Neural cell (in vitro differentiated cells): ENCODE measurements around the gene DPP6. TPM values are rescaled to one million over a fixed set of nuclear protein-coding genes. Genes with fewer than 3 reads are reported as not detected.
A peak's percentile ranks its signal among the peaks of the same experiment; 100 is the strongest.

Source experiments
- H2AFZ ChIP-seq: fragments of 200-600, 300-800 bp; sonication (generic), shearing (Covaris generic); 2 replicates; pipeline ENCODE4 v1.6.0; 2014; ENCODE audit warnings: low read depth, mild to moderate bottlenecking, antibody characterized with exemption, low read length, moderate library complexity
- H3F3A ChIP-seq: fragments of 200-600 bp; shearing (Covaris generic); 2 replicates; pipeline ENCODE4 v1.6.1; 2016; ENCODE audit warnings: mild to moderate bottlenecking, moderate library complexity, mixed read lengths, antibody characterized with exemption, low read length; ENCODE audit not compliant: insufficient read depth, poor library complexity, severe bottlenecking
- H3K27ac ChIP-seq: fragments of 200-600, 300-800 bp; sonication (generic), shearing (Covaris generic); 2 replicates; pipeline ENCODE4 v1.5.1; 2014; ENCODE audit warnings: mild to moderate bottlenecking, low read length, moderate library complexity
- H3K27me3 ChIP-seq: fragments of 300-800, 200-600 bp; sonication (generic), shearing (Covaris generic); 2 replicates; pipeline ENCODE4 v1.6.0; 2014; ENCODE audit warnings: mild to moderate bottlenecking, low read depth, low read length, moderate library complexity; ENCODE audit not compliant: insufficient read depth
- H3K36me3 ChIP-seq: fragments of 300-800, 200-600 bp; sonication (generic), shearing (Covaris generic); 2 replicates; pipeline ENCODE4 v1.5.1; 2014; ENCODE audit warnings: mild to moderate bottlenecking, antibody characterized with exemption, low read length, moderate library complexity; ENCODE audit not compliant: insufficient read depth
- H3K4me2 ChIP-seq: fragments of 300-800, 200-600 bp; sonication (generic), shearing (Covaris generic); 2 replicates; pipeline ENCODE4 v1.6.0; 2014; ENCODE audit warnings: mild to moderate bottlenecking, low read length
- H3K4me3 ChIP-seq: fragments of 300-800, 200-600 bp; sonication (generic), shearing (Covaris generic); 2 replicates; pipeline ENCODE4 v1.5.1; 2014; ENCODE audit warnings: mild to moderate bottlenecking, low read length, moderate library complexity
- H3K79me2 ChIP-seq: fragments of 200-600 bp; shearing (Covaris generic); replicated peaks from 2 replicates; pipeline ENCODE4 v1.6.0; 2014; ENCODE audit warnings: mild to moderate bottlenecking, low read length, moderate library complexity; ENCODE audit not compliant: insufficient read depth
- H3K9ac ChIP-seq: fragments of 300-800, 200-600 bp; sonication (generic), shearing (Covaris generic); 2 replicates; pipeline ENCODE4 v1.6.1; 2016; ENCODE audit warnings: mild to moderate bottlenecking, low read length, mixed read lengths
- H3K9me2 ChIP-seq: fragments of 200-600 bp; shearing (Covaris generic); 2 replicates; pipeline ENCODE4 v1.6.1; 2016; ENCODE audit warnings: mild to moderate bottlenecking, low read length, mixed read lengths; ENCODE audit not compliant: insufficient read depth
- H3K9me3 ChIP-seq: fragments of 200-600, 300-800 bp; sonication (generic), shearing (Covaris generic); 2 replicates; pipeline ENCODE4 v1.6.1; 2016; ENCODE audit warnings: mild to moderate bottlenecking, mixed run types, low read length, moderate library complexity, mixed read lengths
- H4K20me1 ChIP-seq: fragments of 200-600 bp; shearing (Covaris generic); 2 replicates; pipeline ENCODE4 v1.6.1; 2016; ENCODE audit warnings: mild to moderate bottlenecking, mixed run types; ENCODE audit not compliant: insufficient read depth
- CTCF ChIP-seq: fragments of 450-650 bp; IDR thresholded peaks from 2 replicates; pipeline ENCODE4 v1.5.1; 2014; ENCODE audit warnings: antibody characterized with exemption, mild to moderate bottlenecking, moderate library complexity; ENCODE audit not compliant: poor library complexity, severe bottlenecking
- EP300 ChIP-seq: fragments of 450-650 bp; conservative IDR thresholded peaks from 2 replicates; pipeline ENCODE4 v1.6.1; 2014; ENCODE audit warnings: antibody characterized with exemption, mild to moderate bottlenecking, moderate library complexity; ENCODE audit not compliant: poor library complexity, severe bottlenecking
- EZH2 ChIP-seq: fragments of 200-600, 300-800 bp; shearing (Covaris generic), sonication (generic); IDR thresholded peaks from 2 replicates; pipeline ENCODE4 v1.6.1; 2014; ENCODE audit warnings: antibody characterized with exemption, low read length, borderline replicate concordance, mild to moderate bottlenecking; ENCODE audit not compliant: insufficient read depth, poor library complexity, severe bottlenecking
- MXI1 ChIP-seq: fragments of 450-650 bp; conservative IDR thresholded peaks from 2 replicates; pipeline ENCODE4 v1.6.1; 2014; ENCODE audit warnings: antibody characterized with exemption, mild to moderate bottlenecking; ENCODE audit not compliant: poor library complexity, severe bottlenecking
- POLR2AphosphoS5 ChIP-seq: IDR thresholded peaks from 2 replicates; pipeline ENCODE4 v1.6.1; 2012
- RAD21 ChIP-seq: fragments of 450-650 bp; conservative IDR thresholded peaks from 2 replicates; pipeline ENCODE4 v1.6.1; 2014; ENCODE audit warnings: antibody characterized with exemption, mild to moderate bottlenecking, moderate library complexity
- REST ChIP-seq: IDR thresholded peaks from 2 replicates; pipeline ENCODE4 v1.6.1; 2012; ENCODE audit warnings: borderline replicate concordance
- SMC3 ChIP-seq: fragments of 450-650 bp; conservative IDR thresholded peaks from 2 replicates; pipeline ENCODE4 v1.6.1; 2014; ENCODE audit warnings: antibody characterized with exemption, mild to moderate bottlenecking, moderate library complexity; ENCODE audit not compliant: poor library complexity
- TAF1 ChIP-seq: IDR thresholded peaks from 2 replicates; pipeline ENCODE4 v1.6.1; 2012; ENCODE audit warnings: low read depth
- polyA plus RNA-seq: library from polyadenylated mRNA; depleted of rRNA; stranded (reverse); fragments of >200 nt; gene quantifications from 2 replicates; pipeline ENCODE4 v1.2.3, GENCODE V29; 2014

Gene DPP6
- polyA plus RNA-seq, 1 donor from 2014 or later = 20.4 TPM

GRCh38 chr7:154744256-154744860 lies 692.2 kb downstream of the DPP6 start:
- TF ChIP-seq MXI1 (no peak), CTCF (peak; percentile 82), TAF1 (no peak), EZH2 (no peak), POLR2AphosphoS5 (no peak), SMC3 (peak; percentile 87), REST (no peak), EP300 (no peak), RAD21 (peak; percentile 78)
- Histone ChIP-seq H4K20me1 (no peaks in the 10 kb centered on the region), H3K9ac (no peak overlapping the region), H3K27ac (no peak overlapping the region), H3F3A (no peaks in the 10 kb centered on the region), H3K9me3 (no peaks in the 10 kb centered on the region), H3K36me3 (no peaks in the 10 kb centered on the region), H2AFZ (no peak overlapping the region), H3K4me2 (no peak overlapping the region), H3K27me3 (no peaks in the 10 kb centered on the region), H3K4me3 (no peak overlapping the region), H3K9me2 (no peaks in the 10 kb centered on the region), H3K79me2 (no peaks in the 10 kb centered on the region)

- Histone ChIP-seq H3K9me2 (no peaks in the 10 kb centered on the region), H3K9ac (no peak overlapping the region), H3K4me3 (no peak overlapping the region), H3K4me2 (no peak overlapping the region), H4K20me1 (no peaks in the 10 kb centered on the region), H3K36me3 (no peaks in the 10 kb centered on the region), H2AFZ (no peak overlapping the region), H3K79me2 (no peaks in the 10 kb centered on the region), H3K27ac (no peak overlapping the region), H3K27me3 (no peaks in the 10 kb centered on the region), H3K9me3 (no peaks in the 10 kb centered on the region), H3F3A (no peaks in the 10 kb centered on the region)
- TF ChIP-seq EZH2 = no peak
- TF ChIP-seq TAF1 = no peak
- no peak for TF ChIP-seq POLR2AphosphoS5
- no peak for TF ChIP-seq EP300
- no peak for TF ChIP-seq REST
- TF ChIP-seq SMC3 = no peak
- no peak for TF ChIP-seq RAD21
- no peak for TF ChIP-seq MXI1
- TF ChIP-seq CTCF = no peak
These were observed 692.7 kb downstream of the DPP6 start for GRCh38 chr7:154744861-154745258.
